OCI-LY3 (cell line): ENCODE measurements around the gene RPL23.

ENCODE experiments used
- H2AFZ ChIP-seq: fragments of 200-600, 300-600 bp; shearing (Covaris generic); 2 replicates; pipeline ENCODE4 v1.6.0; 2014; ENCODE audit warnings: antibody characterized with exemption, low read depth, low read length
- H3K27ac ChIP-seq: fragments of 200-600, 300-600 bp; sonication (generic); 2 replicates; pipeline ENCODE4 v1.5.1; 2014; ENCODE audit warnings: mild to moderate bottlenecking, low read length, moderate library complexity, mixed read lengths
- H3K27me3 ChIP-seq: fragments of 200-600, 300-600 bp; sonication (generic); 2 replicates; pipeline ENCODE4 v1.6.1; 2014; ENCODE audit warnings: low read depth, low read length, mixed read lengths
- H3K36me3 ChIP-seq: fragments of 200-600, 300-600 bp; sonication (generic); replicated peaks from 2 replicates; pipeline ENCODE3; 2014; ENCODE audit warnings: low read depth, low read length, mixed read lengths
- H3K4me1 ChIP-seq: fragments of 300-600, 200-600 bp; sonication (generic); 2 replicates; pipeline ENCODE4 v1.6.1; 2014; ENCODE audit warnings: low read length, mixed read lengths
- H3K4me2 ChIP-seq: fragments of 200-600, 300-600 bp; sonication (generic); 2 replicates; pipeline ENCODE4 v1.6.1; 2014; ENCODE audit warnings: low read length, mixed read lengths
- H3K4me3 ChIP-seq: fragments of 300-600, 200-600 bp; sonication (generic); 2 replicates; pipeline ENCODE4 v1.5.1; 2014; ENCODE audit warnings: antibody characterized with exemption, mild to moderate bottlenecking, low read length, moderate library complexity
- H3K79me2 ChIP-seq: fragments of 300-600, 200-600 bp; shearing (Covaris generic); 2 replicates; pipeline ENCODE4 v1.6.1; 2014; ENCODE audit warnings: mild to moderate bottlenecking, low read length, mixed read lengths
- H3K9ac ChIP-seq: fragments of 300-600, 200-600 bp; shearing (Covaris generic); 2 replicates; pipeline ENCODE4 v1.6.0; 2014; ENCODE audit warnings: mild to moderate bottlenecking, low read length, moderate library complexity
- H3K9me3 ChIP-seq: fragments of 200-600, 300-600 bp; shearing (Covaris generic); 2 replicates; pipeline ENCODE4 v1.6.1; 2014; ENCODE audit warnings: low read length, mixed read lengths; ENCODE audit not compliant: insufficient read depth
- H4K20me1 ChIP-seq: fragments of 200-600, 300-600 bp; sonication (generic); 2 replicates; pipeline ENCODE4 v1.6.1; 2016; ENCODE audit warnings: low read length, mixed read lengths; ENCODE audit not compliant: insufficient read depth
- EZH2phosphoT487 ChIP-seq: fragments of 200-600 bp; shearing (Covaris generic); IDR thresholded peaks from 2 replicates; pipeline ENCODE4 v1.6.1; 2018; ENCODE audit warnings: antibody characterized with exemption, mixed run types, low read depth
- TF ChIP-seq, protein P1 (sequence below): fragments of 200-600, 300-600 bp; sonication (generic); IDR thresholded peaks from 2 replicates; pipeline ENCODE4 v1.5.1; 2014; ENCODE audit warnings: antibody characterized with exemption, low read length, low read depth

The RPL23 gene

DNA sequence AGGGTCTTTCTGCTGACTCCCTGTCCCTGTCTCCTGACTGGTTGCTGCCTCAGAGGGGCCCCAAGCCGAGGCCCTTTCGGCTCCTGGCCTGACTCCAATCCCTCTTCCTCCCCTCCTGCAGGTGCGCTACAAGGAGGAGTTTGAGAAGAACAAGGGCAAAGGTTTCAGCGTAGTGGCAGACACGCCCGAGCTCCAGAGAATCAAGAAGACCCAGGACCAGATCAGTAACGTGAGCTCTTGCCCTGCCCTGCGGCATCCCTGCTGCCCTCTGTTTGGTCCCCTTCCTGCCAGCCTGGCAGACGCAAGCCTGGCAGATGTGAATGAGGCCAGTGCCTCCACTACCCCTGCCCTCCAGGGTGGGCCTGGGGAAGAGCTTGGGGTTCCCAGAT, 44.8 kb upstream of the RPL23 start:
- peaks cover 35% of the 10 kb centered on the region for H3K36me3 ChIP-seq
- peak overlapping the region; percentile 77 for H3K9ac ChIP-seq
- peak overlapping the region; percentile 87 for H3K4me2 ChIP-seq
- TF ChIP-seq, protein P1, sequence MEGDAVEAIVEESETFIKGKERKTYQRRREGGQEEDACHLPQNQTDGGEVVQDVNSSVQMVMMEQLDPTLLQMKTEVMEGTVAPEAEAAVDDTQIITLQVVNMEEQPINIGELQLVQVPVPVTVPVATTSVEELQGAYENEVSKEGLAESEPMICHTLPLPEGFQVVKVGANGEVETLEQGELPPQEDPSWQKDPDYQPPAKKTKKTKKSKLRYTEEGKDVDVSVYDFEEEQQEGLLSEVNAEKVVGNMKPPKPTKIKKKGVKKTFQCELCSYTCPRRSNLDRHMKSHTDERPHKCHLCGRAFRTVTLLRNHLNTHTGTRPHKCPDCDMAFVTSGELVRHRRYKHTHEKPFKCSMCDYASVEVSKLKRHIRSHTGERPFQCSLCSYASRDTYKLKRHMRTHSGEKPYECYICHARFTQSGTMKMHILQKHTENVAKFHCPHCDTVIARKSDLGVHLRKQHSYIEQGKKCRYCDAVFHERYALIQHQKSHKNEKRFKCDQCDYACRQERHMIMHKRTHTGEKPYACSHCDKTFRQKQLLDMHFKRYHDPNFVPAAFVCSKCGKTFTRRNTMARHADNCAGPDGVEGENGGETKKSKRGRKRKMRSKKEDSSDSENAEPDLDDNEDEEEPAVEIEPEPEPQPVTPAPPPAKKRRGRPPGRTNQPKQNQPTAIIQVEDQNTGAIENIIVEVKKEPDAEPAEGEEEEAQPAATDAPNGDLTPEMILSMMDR: no peak
- no peak for TF ChIP-seq EZH2phosphoT487
- H3K79me2 ChIP-seq: no peaks in the 10 kb centered on the region
- H3K4me3 ChIP-seq: peak overlapping the region; percentile 54
- H3K27me3 ChIP-seq: no peaks in the 10 kb centered on the region
- H3K27ac ChIP-seq: peak overlapping the region; percentile 90
- peaks cover 26% of the 10 kb centered on the region for H3K4me1 ChIP-seq
- peak overlapping the region; percentile 50; the same call in 1 of the 2 replicates for H2AFZ ChIP-seq
- H3K9me3 ChIP-seq: no peaks in the 10 kb centered on the region
- H4K20me1 ChIP-seq: no peaks in the 10 kb centered on the region

DNA sequence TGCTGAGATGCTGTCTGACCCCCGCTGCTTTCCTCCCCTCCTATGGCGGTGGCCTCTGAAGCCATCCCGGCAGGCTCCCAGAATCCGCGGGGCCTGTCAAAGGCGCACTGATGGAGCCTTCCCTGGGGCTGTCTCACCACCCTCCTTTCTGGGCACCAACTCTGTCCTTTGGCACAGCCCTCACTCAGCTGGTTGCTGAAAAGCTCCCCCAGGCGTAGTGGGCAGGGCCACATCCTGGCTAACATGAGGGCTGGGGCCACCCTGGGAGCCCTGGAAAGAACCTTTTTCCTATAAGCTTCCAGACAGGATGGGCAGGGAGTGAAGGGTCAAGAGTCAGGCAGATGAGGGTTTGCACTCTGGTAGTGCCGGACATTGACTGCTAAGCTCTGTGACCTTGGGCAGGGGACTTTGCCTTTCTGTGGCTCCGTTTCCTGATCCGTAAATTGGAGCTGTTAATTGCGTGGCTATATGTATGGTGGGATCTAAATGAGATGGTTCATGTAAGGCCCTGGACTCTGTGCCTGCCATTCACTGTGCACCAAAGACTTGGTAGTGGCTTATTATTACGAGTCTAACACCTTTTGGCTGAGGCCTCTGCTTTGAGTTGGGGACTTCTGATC, 44.3 kb upstream of the RPL23 start:
- no peaks in the 10 kb centered on the region for H3K27me3 ChIP-seq
- no peaks in the 10 kb centered on the region for H3K79me2 ChIP-seq
- H3K36me3 ChIP-seq: peaks cover 36% of the 10 kb centered on the region
- no peaks in the 10 kb centered on the region for H4K20me1 ChIP-seq
- H3K4me2 ChIP-seq: peak overlapping the region; percentile 87
- H3K4me1 ChIP-seq: peaks cover 30% of the 10 kb centered on the region
- peak overlapping the region; percentile 77; the same call in 1 of the 2 replicates for H3K9ac ChIP-seq
- H3K27ac ChIP-seq: peak overlapping the region; percentile 90
- TF ChIP-seq, protein P1: no peak
- no peak for TF ChIP-seq EZH2phosphoT487
- no peak overlapping the region for H3K4me3 ChIP-seq
- no peak overlapping the region for H2AFZ ChIP-seq
- H3K9me3 ChIP-seq: no peaks in the 10 kb centered on the region

DNA sequence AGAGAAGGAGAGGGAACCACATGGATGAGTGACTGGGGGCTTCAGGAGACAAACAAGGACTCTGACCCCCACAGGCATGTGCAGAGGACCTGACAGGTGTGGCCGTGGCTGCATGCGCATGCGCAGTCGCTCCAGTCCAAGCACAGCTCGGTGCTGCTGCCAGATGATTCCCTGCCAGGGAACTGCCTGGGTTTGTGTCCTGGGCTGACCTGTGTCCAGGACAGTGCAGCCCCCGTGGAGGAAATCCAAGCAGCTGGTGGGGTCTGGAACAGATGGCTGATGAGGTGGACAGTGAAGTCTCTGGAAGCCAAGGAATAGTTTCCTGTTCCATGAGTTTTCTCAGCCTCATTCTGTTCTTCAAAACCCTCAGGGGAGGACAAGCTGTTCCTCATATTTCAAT, 43.7 kb upstream of the RPL23 start:
- peaks cover 39% of the 10 kb centered on the region for H3K36me3 ChIP-seq
- TF ChIP-seq EZH2phosphoT487: no peak
- TF ChIP-seq, protein P1: no peak

DNA sequence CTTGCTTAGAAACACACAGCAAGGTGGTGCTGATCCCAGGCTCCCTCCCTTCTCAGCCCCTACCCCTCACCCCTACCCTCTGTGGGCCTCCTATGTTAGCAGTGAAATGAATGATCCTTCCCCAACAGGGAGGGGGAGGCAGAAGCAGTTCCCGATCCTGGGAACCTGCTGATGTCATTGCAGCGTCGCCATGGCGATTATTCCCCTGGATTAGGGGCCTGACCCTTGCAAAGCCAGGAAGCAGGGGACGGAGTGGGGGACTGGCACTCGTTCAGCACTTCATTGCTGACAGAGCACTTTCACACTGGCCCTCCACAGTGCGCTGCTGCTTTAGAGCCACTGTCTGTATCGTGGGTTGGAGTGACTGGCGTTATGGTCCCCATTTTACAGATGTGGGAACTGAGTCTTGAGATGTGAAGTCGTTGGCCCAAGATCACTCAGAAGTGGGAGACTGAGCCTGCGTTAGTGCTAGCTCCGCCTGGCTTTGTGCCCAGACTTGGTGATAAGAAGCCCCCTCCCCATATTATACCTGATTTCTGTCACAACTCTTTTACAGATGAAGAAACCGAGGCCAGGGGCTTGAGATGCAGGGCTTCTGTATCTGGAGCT, 42.9 kb upstream of the RPL23 start:
- Histone ChIP-seq H3K27me3 (no peaks in the 10 kb centered on the region), H4K20me1 (no peaks in the 10 kb centered on the region), H3K9ac (no peak overlapping the region), H3K36me3 (peaks cover 39% of the 10 kb centered on the region), H3K4me3 (no peak overlapping the region), H3K79me2 (no peaks in the 10 kb centered on the region), H2AFZ (no peak overlapping the region), H3K4me1 (peaks cover 43% of the 10 kb centered on the region), H3K27ac (no peak overlapping the region), H3K4me2 (no peak overlapping the region), H3K9me3 (no peaks in the 10 kb centered on the region)
- no peak for TF ChIP-seq EZH2phosphoT487
- TF ChIP-seq, protein P1: no peak

More for the DNA sequence above, 43.7 kb upstream of the RPL23 start:
- Histone ChIP-seq H3K9me3 (no peaks in the 10 kb centered on the region), H3K27ac (no peak overlapping the region), H3K4me3 (no peak overlapping the region), H3K27me3 (no peaks in the 10 kb centered on the region), H2AFZ (no peak overlapping the region), H3K4me1 (peaks cover 36% of the 10 kb centered on the region), H4K20me1 (no peaks in the 10 kb centered on the region), H3K79me2 (no peaks in the 10 kb centered on the region), H3K9ac (no peak overlapping the region), H3K4me2 (no peak overlapping the region)
